Kidney tubule cell (primary cell): ENCODE data around the gene ENTPD6.
"Not testable (repeated sequence)": the region's sequence is repeated elsewhere in the genome, so short reads cannot be mapped to it uniquely, and the experiment has no call there.

Source experiments
- DNase-seq: peaks from one replicate; pipeline ENCODE4 v3.0.0-alpha.2; 2018; ENCODE audit warnings: low spot score

The ENTPD6 gene

GRCh38 chr20:25223765-25224720, 28.5 kb downstream of the ENTPD6 start:
- no peak for DNase-seq

GRCh38 chr20:25224941-25225340, 29.4 kb downstream of the ENTPD6 start:
- no peak for DNase-seq

GRCh38 chr20:25225642-25226432, 30.3 kb downstream of the ENTPD6 start:
- DNase-seq = no peak

- no peak for DNase-seq
Measured at GRCh38 chr20:25226433-25227316, 31.2 kb downstream of the ENTPD6 start.

- DNase-seq = peak; percentile 71
Measured at GRCh38 chr20:25227317-25227831, 31.9 kb downstream of the ENTPD6 start.

- DNase-seq = no peak
Measured at GRCh38 chr20:25229486-25230165, 34.1 kb downstream of the ENTPD6 start.

- no peak for DNase-seq
Measured at GRCh38 chr20:25230166-25230831, 34.8 kb downstream of the ENTPD6 start.

GRCh38 chr20:25233016-25233772, 37.7 kb downstream of the ENTPD6 start:
- peak; percentile 87 for DNase-seq

GRCh38 chr20:25234009-25234849, 38.7 kb downstream of the ENTPD6 start:
- peak; percentile 39 for DNase-seq

- DNase-seq = no peak
Measured at GRCh38 chr20:25236450-25237304, 41.2 kb downstream of the ENTPD6 start.

- peak; percentile 98 for DNase-seq
Measured at GRCh38 chr20:25237610-25238318, 42.3 kb downstream of the ENTPD6 start.

- DNase-seq = no peak
Measured at GRCh38 chr20:25238319-25239037, 43.0 kb downstream of the ENTPD6 start.

- DNase-seq = no peak
Measured at GRCh38 chr20:25239387-25240370, 44.2 kb downstream of the ENTPD6 start.

GRCh38 chr20:25240851-25241658, 45.5 kb downstream of the ENTPD6 start:
- DNase-seq = not testable (repeated sequence)

GRCh38 chr20:25241659-25241955, 46.1 kb downstream of the ENTPD6 start:
- DNase-seq = not testable (repeated sequence)
